Esophagus muscularis mucosa (tissue), 4 donors: ENCODE measurements around the gene HHLA2. TPM values are rescaled to one million over a fixed set of nuclear protein-coding genes. Genes with fewer than 3 reads are reported as not detected.

Experiments
- DNase-seq: peaks from one replicate; pipeline ENCODE4 v3.0.0-alpha.2; 2017; ENCODE audit errors: extremely low spot score
- H3K27ac ChIP-seq, 4 donors: fragments of 200-600 bp; sonication (generic); replicated peaks in 1 of 4; 1 replicate in 3 of 4; 2 replicates in 1 of 4; pipeline ENCODE4 v1.5.1; 2016 to 2019; ENCODE audit warnings: mild to moderate bottlenecking in 1 of 4
- H3K27me3 ChIP-seq, 4 donors: fragments of 200-600 bp; sonication (generic); one replicate each; pipeline versions ENCODE4 v1.5.1 to v1.6.0; 2016 to 2019
- H3K36me3 ChIP-seq, 4 donors: fragments of 200-600 bp; sonication (generic); one replicate each; pipeline ENCODE4 v1.5.1; 2016 to 2019
- H3K4me1 ChIP-seq, 4 donors: fragments of 200-600 bp; sonication (generic); one replicate each; pipeline ENCODE4 v1.5.1; 2016 to 2019
- H3K4me3 ChIP-seq, 4 donors: fragments of 200-600 bp; sonication (generic); 1 replicate in 2 of 4; 2 replicates in 2 of 4; pipeline ENCODE4 v1.5.1; 2016 to 2019; ENCODE audit warnings: mild to moderate bottlenecking in 4 of 4, moderate library complexity in 1 of 4
- H3K9me3 ChIP-seq, 4 donors: fragments of 200-600 bp; sonication (generic); 1 replicate in 3 of 4; 2 replicates in 1 of 4; pipeline ENCODE4 v1.5.1; 2016 to 2019
- EP300 ChIP-seq: sonication (generic); formaldehyde crosslinking; IDR thresholded peaks from one replicate; pipeline ENCODE4 v1.6.1; 2017; ENCODE audit warnings: antibody characterized with exemption
- POLR2A ChIP-seq: fragments of 450-650 bp; IDR thresholded peaks from one replicate; pipeline ENCODE4 v1.6.1; 2017; ENCODE audit warnings: antibody characterized with exemption, moderate library complexity, mild to moderate bottlenecking, low read depth
- POLR2AphosphoS5 ChIP-seq, 2 donors: sonication (generic); formaldehyde crosslinking; IDR thresholded peaks; one replicate each; pipeline ENCODE4 v1.6.1; 2017; ENCODE audit warnings: antibody characterized with exemption in 2 of 2
- WGBS: methylation state at CpG from one replicate; pipeline ENCODE4 v1.1.5; 2018; 5-methylcytosine and 5-hydroxymethylcytosine counted together
- intact Hi-C: fragments of 100-400 bp; cut with DNase I; formaldehyde crosslinking; loops from one replicate; pipeline ENCODE4 v1.15.1; 2023
- total RNA-seq, 4 donors: library from RNA; depleted of rRNA; stranded (reverse); fragments of >200 nt; gene quantifications; one replicate each; pipeline versions ENCODE4 v1.1.0 to v1.2.1, GENCODE V29; 2016
- TF ChIP-seq, protein P1 (sequence below), 3 experiments: fragments of 200-600 bp in 2 of 3; fragments of 450-650 bp in 1 of 3; sonication (generic) in 2 of 3; IDR thresholded peaks; one replicate each; pipeline ENCODE4 v1.5.1; 2017 to 2019; ENCODE audit warnings: antibody characterized with exemption in 3 of 3, mild to moderate bottlenecking in 2 of 3, moderate library complexity in 1 of 3

HHLA2 gene
- total RNA-seq, 4 donors from 2014 or later: not detected

DNA sequence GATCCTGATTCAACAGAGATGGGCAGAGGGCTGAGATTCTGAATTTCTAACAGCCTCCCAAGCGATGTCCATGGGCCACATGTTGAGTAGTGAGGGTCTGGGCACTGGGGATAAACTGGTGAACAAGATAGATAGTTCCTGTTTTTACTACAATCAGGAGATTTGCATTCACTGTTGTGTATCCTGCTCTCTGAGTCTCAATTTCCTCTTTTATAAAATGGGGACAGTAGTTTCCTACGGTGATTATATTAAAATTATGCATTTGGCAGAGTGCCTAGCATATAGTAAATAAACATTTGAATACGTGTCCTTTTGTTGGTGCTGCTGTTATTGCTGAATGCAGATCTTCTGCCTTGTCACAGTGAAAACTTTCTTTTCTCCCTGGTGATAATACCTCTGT lies 111.5 kb downstream of the HHLA2 start:
- Histone ChIP-seq H3K36me3 (no peaks in the 10 kb centered on the region), H3K4me1 (peaks cover 0 to 10% (median 5%) of the 10 kb centered on the region in 4 donors), H3K9me3 (no peaks in the 10 kb centered on the region), H3K4me3 (no peak overlapping the region), H3K27ac (no peak overlapping the region), H3K27me3 (no peaks in the 10 kb centered on the region)
- no peak for DNase-seq
- intact Hi-C loops: loop anchor here (10.0 kb wide), 1 partner anchor 473 kb away; no protein-coding TSS in a partner anchor
- WGBS: 42% methylated on average over 3 of the region's 3 CpGs
- TF ChIP-seq POLR2A: no peak

DNA sequence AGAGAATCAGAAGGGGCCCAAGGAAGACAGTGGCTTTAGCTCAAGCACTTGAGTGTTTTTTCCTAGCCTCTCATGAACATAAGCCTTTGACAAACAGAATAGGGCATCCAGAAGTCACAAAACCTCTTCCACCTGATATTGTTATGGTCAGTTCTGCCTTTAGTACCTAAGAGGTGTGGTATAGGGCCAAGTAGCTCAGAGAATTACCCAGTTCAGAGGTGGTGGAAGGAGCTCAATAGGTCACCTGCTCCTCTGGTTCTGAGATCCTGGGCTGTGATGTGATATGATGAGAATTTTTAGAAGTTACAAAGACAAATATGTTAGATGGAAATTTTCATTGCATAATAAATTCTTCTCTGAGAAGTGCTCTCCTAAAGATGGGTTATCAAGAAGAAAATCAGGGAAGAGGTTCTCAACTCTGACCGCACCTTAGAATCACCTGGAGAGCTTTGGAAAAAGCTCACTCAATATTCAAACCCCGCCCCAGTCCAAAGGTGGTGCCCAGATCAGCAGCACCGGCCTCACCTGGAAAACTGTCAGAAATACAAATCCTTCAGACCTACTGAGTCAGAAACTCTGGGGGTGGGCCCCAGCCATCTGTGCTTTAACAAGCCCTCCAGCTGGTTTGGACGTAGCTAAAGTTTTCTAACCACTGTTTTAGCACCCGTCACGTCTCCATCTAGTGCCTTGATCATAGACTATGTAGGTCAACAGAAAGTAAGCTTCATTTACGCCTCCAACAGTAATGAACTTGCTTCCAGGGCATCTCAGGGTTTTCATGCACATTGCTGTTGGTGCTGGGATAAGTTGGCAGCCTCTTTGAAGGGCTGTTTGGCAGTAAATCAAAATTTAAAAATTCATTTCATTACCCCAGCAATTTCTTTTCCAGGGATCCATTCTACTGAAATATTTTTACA lies 112.8 kb downstream of the HHLA2 start:
- intact Hi-C loops: loop anchor here (10.0 kb wide), 1 partner anchor 474 kb away; no protein-coding TSS in a partner anchor
- 91% methylated on average over 7 of the region's 7 CpGs for WGBS

DNA sequence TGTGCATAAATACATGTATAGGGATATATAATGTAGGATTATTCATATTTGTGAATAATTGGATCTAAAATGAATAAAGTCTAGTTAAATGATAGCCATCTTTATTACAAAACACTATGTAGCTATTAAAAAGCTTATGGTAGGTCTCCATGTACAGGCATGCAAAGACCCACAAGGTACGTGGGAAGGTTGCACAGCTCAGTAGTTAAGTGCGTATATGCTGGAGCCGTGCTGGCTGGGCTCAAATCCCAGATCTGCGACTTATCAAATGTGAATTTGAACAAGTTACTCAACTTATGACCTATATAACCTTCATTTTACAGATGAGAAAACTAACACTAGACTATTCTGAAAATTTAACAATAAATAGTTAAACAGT lies 113.4 kb downstream of the HHLA2 start:
- no peak overlapping the region for H3K4me3 ChIP-seq
- H3K9me3 ChIP-seq: no peaks in the 10 kb centered on the region
- H3K4me1 ChIP-seq: peaks cover 0 to 10% (median 0%) of the 10 kb centered on the region in 4 donors
- H3K27me3 ChIP-seq: no peaks in the 10 kb centered on the region
- no peak overlapping the region for H3K27ac ChIP-seq
- H3K36me3 ChIP-seq: no peaks in the 10 kb centered on the region
- TF ChIP-seq, protein P1, sequence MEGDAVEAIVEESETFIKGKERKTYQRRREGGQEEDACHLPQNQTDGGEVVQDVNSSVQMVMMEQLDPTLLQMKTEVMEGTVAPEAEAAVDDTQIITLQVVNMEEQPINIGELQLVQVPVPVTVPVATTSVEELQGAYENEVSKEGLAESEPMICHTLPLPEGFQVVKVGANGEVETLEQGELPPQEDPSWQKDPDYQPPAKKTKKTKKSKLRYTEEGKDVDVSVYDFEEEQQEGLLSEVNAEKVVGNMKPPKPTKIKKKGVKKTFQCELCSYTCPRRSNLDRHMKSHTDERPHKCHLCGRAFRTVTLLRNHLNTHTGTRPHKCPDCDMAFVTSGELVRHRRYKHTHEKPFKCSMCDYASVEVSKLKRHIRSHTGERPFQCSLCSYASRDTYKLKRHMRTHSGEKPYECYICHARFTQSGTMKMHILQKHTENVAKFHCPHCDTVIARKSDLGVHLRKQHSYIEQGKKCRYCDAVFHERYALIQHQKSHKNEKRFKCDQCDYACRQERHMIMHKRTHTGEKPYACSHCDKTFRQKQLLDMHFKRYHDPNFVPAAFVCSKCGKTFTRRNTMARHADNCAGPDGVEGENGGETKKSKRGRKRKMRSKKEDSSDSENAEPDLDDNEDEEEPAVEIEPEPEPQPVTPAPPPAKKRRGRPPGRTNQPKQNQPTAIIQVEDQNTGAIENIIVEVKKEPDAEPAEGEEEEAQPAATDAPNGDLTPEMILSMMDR (IDR thresholded peaks at IDR 0.05): no peak
- TF ChIP-seq POLR2AphosphoS5 (IDR thresholded peaks at IDR 0.05): no peak
- no peak for TF ChIP-seq POLR2A
- no peak for TF ChIP-seq EP300
- no peak for DNase-seq
- intact Hi-C loops: loop anchor here (10.0 kb wide), 1 partner anchor 475 kb away; no protein-coding TSS in a partner anchor
- WGBS: 95% methylated on average over 4 of the region's 4 CpGs

More for the DNA sequence above, 112.8 kb downstream of the HHLA2 start:
- no peaks in the 10 kb centered on the region for H3K27me3 ChIP-seq
- H3K9me3 ChIP-seq: no peaks in the 10 kb centered on the region
- peaks cover 0 to 10% (median 3%) of the 10 kb centered on the region in 4 donors for H3K4me1 ChIP-seq
- DNase-seq: peak; percentile 60
- H3K36me3 ChIP-seq: no peaks in the 10 kb centered on the region
- H3K4me3 ChIP-seq: no peak overlapping the region
- TF ChIP-seq EP300 (no peak), POLR2A (no peak), POLR2AphosphoS5 (IDR thresholded peaks at IDR 0.05) (no peak)
- TF ChIP-seq, protein P1 (IDR thresholded peaks at IDR 0.05): no peak
- no peak overlapping the region for H3K27ac ChIP-seq

DNA sequence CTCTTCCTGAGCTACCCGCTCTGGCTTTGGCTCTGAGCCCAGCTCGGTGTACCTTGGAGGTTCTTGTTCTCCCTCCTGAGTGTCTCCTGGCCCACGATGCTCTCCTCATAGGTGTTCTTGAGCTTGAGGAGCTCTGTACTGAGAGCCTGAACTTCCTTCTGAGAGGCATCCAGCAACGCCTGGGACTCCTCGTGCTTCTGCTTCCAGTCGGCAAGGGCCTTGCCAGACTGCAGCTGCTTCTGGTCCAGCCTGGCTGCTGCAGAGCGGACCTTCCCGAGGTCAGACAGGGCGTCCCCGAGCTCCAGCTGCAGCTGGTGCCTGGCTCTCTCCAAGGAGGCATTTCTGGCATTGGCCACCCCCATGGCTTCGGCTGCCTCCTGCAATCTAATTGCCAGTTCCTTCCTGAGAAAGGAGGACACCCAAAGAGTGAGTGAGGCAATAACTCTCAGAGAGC lies 114.2 kb downstream of the HHLA2 start:
- intact Hi-C loops: no loop called here
- DNase-seq: no peak
- no peaks in the 10 kb centered on the region for H3K27me3 ChIP-seq
- H3K9me3 ChIP-seq: no peaks in the 10 kb centered on the region
- no peak overlapping the region for H3K27ac ChIP-seq
- no peak overlapping the region for H3K4me3 ChIP-seq
- 86% methylated on average over 10 of the region's 11 CpGs for WGBS
- H3K36me3 ChIP-seq: no peaks in the 10 kb centered on the region
- TF ChIP-seq POLR2AphosphoS5 (IDR thresholded peaks at IDR 0.05): no peak
- no peak for TF ChIP-seq POLR2A
- no peak for TF ChIP-seq EP300
- TF ChIP-seq, protein P1 (IDR thresholded peaks at IDR 0.05): no peak
- H3K4me1 ChIP-seq: peaks cover 0 to 10% (median 0%) of the 10 kb centered on the region in 4 donors

DNA sequence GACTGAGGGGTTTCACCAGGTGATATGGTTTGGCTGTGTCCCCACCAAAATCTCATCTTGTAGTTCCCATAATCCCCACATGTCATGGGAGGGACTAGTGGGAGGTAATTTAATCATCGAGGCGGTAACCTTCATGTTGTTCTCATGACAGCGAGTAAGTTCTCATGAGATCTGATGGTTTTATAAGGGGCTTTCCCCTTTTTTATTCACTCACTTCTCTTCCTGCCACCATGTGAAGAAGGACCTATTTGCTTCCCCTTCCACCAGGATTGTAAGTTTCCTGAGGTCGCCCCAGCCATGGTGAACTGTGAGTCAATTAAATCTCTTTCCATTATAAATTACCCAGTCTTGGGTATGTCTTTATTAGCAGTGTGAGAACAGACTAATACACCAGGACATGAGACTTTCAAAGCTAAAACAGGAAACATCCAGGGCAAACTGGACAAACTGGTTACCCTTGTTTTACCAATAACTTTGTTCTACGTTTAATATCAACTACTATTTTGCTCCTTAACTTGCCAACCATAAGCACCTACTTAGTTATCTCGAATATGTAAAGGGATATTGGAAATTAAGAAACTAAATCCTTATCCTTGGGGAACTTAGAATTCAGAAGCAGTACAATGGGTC lies 115.9 kb downstream of the HHLA2 start:
- Histone ChIP-seq H3K4me1 (no peaks in the 10 kb centered on the region), H3K9me3 (no peaks in the 10 kb centered on the region), H3K36me3 (no peaks in the 10 kb centered on the region), H3K27me3 (no peaks in the 10 kb centered on the region), H3K27ac (no peak overlapping the region), H3K4me3 (no peak overlapping the region)
- intact Hi-C loops: no loop called here
- no peak for DNase-seq
- 94% methylated on average over 6 of the region's 6 CpGs for WGBS
- TF ChIP-seq, protein P1 (IDR thresholded peaks at IDR 0.05): no peak
- no peak for TF ChIP-seq EP300
